HG03378 (cell line): ENCODE data around the gene TNFAIP1.
"Not testable (repeated sequence)": the region's sequence is repeated elsewhere in the genome, so short reads cannot be mapped to it uniquely, and the experiment has no call there.

Experiments
- ATAC-seq: cut with Tn5 transposase; IDR thresholded peaks from one replicate; pipeline ENCODE4 v1.9.1; 2021; ENCODE audit warnings: mild to moderate bottlenecking, moderate library complexity; ENCODE audit not compliant: unreplicated experiment

The TNFAIP1 gene

DNA sequence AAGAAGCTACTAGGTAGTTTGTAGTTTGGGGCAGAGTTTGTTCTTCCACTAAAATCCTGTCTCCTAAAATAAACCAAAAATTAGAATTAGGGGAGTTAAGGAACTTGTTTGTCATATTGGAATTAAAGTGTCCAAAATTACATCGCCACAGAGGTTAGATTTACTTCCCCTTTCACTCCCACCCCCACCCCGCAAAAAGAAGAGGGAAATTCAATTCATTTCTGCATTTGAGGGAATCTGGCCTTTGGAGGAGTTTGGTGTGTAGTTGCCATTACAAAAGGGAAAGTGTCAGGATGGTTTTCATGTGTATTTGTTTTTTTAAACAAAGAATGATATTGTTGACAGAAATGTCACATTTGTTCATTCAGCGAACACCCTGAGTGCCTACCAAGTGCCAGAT lies 10.8 kb upstream of the TNFAIP1 start:
- no peak for ATAC-seq

DNA sequence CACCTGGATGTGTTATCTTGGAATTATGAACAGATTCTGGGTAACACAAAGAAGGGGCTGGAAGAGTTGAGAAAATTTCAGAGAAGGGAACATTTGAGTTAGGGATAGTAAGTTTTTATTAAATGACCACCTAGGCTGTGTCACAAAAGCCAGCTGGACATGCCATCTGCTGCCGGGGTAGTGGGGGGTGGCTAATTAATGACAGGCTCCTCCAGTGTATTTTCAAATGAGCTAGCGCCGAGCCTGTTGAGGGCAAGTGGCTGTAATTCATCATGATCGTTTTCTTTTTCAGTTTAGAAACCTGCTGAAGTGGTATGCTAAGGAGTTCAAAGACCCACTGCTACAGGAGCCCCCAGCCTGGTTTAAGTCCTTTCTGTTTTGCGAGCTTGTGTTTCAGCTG lies 10.3 kb upstream of the TNFAIP1 start:
- no peak for ATAC-seq

DNA sequence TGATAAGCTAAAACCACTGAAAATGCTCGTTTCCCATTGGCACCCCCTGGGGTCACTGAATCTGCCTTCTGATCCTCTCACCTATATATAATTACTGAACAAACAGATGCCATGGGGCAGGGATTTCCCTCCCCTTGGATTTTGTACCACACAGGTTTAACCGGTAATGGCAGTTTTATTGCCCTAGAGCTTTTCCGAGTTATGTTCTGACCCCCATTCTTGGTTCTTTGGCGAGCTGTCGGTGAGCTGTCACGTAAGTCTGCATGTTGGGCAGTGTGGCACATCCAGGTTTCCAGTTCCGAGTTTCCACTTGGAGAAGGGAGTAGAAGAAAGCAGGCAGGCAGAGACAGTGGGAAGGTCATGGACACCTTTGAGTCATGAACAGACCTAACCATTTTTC lies 9.4 kb upstream of the TNFAIP1 start:
- no peak for ATAC-seq

DNA sequence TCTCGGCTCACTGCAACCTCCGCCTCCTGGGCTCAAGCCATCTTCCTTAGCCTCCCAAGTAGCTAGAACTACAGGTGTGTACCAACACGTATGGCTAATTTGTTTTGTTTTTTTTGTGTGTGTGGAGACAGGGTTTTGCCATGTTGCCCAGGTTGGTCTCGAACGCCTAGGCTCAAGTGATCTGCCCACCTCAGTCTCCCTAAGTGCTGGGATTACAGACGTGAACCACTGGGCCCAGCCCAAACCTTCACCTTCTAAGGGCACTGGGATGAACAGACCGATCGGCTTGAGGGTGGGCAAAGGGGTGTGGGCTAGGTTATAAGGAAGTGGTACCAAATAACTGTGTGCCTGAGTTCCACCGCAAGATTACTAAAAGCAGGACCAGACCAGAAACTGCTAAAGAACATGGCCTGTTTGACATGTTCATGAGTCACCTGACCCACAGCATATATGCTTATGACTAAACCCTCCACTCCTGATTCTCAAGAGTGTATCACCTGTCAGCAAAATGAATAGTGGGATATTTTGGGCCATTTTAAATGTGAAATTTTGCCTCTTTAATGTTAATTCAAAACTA lies 8.4 kb upstream of the TNFAIP1 start:
- ATAC-seq = no peak

DNA sequence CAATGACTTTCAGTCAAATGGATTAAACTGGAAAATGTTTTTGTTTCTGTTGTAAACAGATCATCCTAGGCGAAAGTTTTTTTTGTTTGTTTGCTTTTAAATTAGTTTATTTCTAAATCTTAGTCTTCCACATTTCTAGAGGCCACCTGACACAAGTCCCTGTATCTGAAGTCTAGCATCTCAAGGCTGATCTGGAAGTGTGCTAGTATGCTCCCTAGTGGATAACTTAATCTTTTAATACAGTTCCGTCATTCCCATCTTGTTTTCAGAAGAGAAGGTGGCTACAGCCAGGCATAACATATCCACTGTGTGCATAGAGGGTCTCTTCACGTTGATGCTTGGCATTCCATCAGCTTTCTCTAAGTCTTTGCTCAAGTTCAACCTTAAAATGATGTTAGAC lies 7.9 kb upstream of the TNFAIP1 start:
- ATAC-seq = no peak

DNA sequence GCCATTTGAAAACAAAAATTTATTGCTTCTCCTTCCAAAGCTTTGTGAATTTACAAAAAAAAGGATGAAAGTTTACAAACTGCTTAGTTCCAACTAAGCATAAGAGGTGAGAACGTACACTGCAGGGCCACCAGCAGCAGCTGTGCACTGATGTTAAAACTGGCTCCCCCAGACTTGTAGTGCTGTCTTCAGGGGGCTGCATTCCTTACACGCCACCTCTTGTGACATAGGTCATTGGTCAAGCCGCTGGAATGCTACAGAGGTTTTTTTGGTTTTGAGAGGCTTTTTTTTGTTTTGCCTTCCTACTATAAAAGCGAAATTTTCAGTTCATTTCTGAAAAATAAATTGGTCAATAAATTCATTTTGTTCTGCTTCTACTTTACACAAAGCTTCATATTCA lies 7.2 kb upstream of the TNFAIP1 start:
- ATAC-seq = no peak

DNA sequence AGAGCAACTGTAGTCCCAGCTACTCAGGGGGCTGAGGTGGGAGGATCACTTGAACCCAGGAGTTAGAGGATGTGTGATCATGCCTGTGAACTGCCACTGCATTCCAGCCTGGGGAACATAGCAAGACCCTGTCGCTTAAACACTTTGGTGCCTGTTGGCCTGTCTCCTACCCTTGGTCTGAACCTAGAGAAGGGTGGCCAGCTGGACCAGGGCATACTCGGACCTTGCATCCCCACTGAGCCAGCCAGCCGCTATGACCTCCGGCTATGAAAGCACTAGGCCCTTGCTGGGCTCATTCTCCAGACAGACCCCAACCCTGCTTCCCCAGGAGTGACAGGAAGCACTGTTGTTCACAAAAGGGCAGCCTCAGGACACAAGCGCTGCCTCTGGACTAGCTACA lies 4.9 kb upstream of the TNFAIP1 start:
- ATAC-seq = no peak

DNA sequence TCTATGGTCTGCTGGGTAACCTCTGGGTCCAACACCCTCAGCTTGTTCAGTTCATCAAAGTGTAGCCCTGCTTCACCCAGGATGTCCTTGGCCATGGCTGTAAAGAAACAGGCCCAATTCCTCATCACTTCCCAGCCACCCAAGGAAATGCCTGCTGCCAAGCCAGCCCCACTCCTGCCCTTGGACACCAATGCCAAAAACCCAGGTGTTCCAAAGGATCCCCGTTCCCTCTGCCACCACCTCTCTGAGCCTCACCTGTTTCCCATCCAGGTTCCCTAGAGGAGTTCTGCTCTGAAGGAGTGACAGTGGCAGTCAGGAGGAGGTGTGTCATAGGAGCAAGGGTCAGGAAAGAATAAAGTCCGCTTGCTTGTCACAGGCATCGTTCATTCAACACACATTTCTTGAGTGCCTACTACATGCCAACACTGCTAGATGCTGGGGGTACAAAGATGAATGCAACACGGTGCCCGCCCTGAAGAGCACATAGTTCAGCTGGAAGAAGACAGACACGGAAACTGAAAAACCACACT lies 3.6 kb upstream of the TNFAIP1 start:
- no peak for ATAC-seq

- ATAC-seq = no peak
Observed at GRCh38 chr17:28333083-28333746, 2.3 kb upstream of the TNFAIP1 start.

DNA sequence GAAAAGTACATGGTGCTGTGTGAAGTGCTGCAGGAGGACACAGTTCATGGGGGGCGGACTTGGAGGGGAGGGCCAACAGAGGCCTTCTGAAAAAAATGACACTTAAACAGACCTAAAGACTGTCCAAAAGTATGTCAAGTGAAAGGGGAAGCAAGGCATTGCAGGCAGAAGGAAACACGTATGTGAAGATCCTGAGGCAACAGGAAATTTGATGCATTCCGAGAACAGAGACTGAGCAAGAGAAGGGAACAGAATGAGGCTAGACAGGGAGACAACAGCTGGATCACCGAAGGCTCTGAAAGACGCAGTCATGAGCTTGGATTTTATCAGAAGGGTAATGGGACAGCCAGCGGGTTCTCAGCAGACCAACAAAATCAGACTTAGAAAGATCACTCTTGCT lies 1.4 kb upstream of the TNFAIP1 start:
- ATAC-seq = no peak

- no peak for ATAC-seq
Observed at GRCh38 chr17:28334666-28335200, 828 bp upstream of the TNFAIP1 start.

DNA sequence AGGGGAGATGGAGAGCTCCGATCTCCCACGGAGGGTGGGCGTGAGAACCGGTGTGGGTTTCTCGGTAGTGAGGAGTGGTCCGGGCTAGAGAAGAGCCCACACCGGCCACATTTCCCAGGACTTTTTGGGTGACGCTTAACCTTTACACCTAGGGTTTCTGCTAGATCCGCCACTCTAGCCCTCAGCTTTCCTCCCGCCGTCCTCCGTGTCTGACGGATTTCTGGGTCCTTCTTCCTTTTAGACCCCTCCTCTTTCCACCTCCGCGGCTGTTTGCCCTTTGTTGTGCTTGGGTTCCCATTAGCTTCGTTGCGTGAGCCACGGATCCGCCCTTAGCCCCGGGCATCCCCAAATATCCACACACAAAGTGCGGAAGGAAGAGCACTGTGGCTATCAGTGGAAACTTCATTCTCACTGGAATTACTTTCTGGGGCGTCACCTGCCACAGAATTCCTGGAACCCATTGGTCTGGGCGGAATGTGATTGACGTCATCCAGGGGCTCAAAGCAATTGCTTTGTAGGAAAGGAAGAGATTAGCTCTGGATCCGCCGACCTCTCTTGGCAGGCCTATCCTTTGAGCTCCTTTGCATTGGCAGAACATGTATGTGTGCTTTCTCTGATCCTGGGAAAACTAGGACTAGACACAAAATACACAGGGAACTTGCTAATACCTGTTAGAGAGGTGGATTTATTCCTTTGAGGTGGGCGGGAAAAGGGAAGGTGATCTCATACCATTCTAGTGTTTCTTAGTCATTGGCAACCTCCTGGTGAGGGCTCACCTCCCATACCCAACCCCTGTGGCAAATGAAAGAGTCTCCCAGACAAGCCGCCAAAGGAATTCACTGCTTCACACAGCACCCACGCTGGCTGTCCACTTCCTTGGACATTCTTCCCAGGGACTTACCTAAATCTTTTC lies 654 bp downstream of the TNFAIP1 start:
- ATAC-seq = no peak

- ATAC-seq = no peak
Observed at GRCh38 chr17:28338056-28338768, 2.7 kb downstream of the TNFAIP1 start.

- ATAC-seq = not testable (repeated sequence)
Observed at GRCh38 chr17:28338769-28339212, 3.2 kb downstream of the TNFAIP1 start.

DNA sequence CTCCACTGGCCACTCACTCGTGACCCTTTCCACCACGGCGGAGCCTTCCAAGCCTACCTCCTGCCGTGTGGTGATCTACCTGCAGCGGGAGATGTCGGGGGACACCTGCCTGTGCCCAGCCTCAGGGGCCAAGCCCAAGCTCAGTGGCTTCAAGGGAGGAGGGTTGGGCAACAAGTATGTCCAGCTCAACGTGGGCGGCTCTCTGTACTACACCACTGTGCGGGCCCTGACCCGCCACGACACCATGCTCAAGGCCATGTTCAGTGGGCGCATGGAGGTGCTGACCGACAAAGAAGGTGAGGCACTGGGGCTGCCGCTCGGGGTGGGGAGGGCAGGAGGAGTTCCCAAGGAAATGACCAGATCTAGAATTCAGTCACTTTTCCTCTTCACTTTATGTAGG lies 3.9 kb downstream of the TNFAIP1 start:
- no peak for ATAC-seq

DNA sequence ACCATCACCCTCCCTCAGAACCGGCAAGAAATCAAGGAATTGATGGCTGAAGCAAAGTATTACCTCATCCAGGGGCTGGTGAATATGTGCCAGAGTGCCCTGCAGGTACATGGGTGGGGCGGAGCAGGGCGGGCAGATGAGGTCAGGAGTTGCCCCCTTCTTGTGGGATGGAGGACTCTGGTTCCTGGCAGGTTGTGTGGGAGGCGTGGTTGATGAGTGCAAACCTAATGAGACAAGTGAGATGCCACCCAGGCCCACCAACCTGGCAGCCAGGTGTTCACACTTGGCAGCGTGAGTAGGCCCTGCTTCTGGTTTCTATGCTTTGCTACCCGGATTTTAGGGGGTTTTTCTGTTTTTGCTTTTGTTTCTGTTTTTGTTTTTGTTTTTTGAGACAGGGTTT lies 4.8 kb downstream of the TNFAIP1 start:
- ATAC-seq = no peak

- ATAC-seq = no peak
Observed at GRCh38 chr17:28341516-28341915, 6.0 kb downstream of the TNFAIP1 start.

DNA sequence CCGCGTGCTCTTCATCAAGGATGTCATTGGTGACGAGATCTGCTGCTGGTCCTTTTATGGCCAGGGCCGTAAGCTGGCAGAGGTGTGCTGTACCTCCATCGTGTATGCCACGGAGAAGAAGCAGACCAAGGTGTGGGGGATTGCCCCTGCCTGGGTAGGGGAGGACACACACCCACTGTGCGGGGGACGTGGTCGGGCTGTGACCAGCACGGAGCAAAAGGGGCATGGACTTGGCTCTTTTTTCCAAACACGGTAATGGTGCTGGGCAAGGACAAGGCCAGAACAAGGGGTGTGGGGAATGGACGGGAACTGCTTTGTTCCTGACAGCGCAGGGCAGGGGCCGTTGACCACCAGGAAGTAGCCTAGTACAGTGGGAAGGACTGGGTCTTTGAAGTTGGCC lies 6.8 kb downstream of the TNFAIP1 start:
- ATAC-seq = no peak

- ATAC-seq = no peak
Observed at GRCh38 chr17:28343491-28343932, 8.0 kb downstream of the TNFAIP1 start.

DNA sequence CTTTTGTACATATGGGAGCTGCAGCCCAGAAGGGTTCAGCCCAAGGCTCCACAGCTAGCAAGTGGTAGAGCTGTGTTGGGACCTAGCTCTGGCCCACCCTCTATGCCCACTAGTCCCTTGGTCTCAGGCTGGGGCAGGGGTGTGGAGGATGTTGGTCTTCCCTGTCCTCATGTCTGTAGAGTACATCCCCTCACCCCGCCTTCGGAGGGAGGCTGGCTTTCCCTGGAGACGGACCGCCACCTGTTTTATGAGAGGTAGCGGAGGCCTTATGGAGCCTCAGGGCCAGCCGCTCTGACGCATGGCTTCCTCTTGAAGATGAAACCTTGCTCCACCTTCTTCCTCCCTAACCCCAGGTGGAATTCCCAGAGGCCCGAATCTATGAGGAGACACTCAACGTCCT lies 8.4 kb downstream of the TNFAIP1 start:
- ATAC-seq = no peak

GRCh38 chr17:28344435-28344901 lies 8.9 kb downstream of the TNFAIP1 start:
- no peak for ATAC-seq
